Measurements from ENCODE around the gene CALCOCO1. TPM values are rescaled to one million over a fixed set of nuclear protein-coding genes. Genes with fewer than 3 reads are reported as not detected.

Gene CALCOCO1
- polyA plus RNA-seq, 2 donors = 49.7 to 72.7 TPM

GRCh38 chr12:53706080-53706479 is 21.2 kb downstream of the CALCOCO1 start:
- H3K4me1 ChIP-seq (ENCODE audit: control insufficient read depth in 2 of 2, insufficient read depth in 2 of 2, low read length in 1 of 2) = no peaks in the 10 kb centered on the region
- 57 to 69% methylated on average over 1 of the region's 1 CpG for WGBS, 2 donors
- no peaks in the 10 kb centered on the region for H3K9me3 ChIP-seq (ENCODE audit: control insufficient read depth in 2 of 2, insufficient read depth in 1 of 2, low read depth in 1 of 2, low read length in 1 of 2)
- H3K36me3 ChIP-seq (ENCODE audit: control insufficient read depth in 2 of 2, insufficient read depth in 2 of 2, low read length in 1 of 2) = no peaks in the 10 kb centered on the region
- H3K4me3 ChIP-seq (ENCODE audit: low read depth in 1 of 2, low read length in 2 of 2) = no peak overlapping the region
- H3K27ac ChIP-seq (ENCODE audit: low read depth in 2 of 2, low read length in 1 of 2) = no peak overlapping the region
- no peaks in the 10 kb centered on the region for H3K27me3 ChIP-seq (ENCODE audit: control insufficient read depth in 1 of 2, insufficient read depth in 2 of 2, low read length in 2 of 2)

DNA sequence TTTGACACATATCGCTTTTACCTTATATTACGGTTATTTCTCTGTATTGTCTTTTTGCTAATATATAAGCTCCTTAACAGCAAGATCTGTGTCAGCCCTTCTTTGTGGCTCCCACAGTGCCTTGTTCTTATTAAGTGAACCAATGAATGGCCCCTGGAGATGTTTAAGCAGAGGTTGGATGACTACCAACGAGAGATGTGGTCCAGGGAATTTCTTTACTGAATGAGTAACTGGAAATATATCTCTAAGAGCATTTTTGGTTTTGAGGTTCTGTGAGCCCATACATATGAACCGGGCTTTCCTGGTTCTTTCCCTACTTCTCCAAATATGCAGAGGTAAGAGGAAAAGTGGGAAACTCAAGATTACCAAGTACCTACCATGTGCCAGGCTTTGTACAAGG is 23.5 kb downstream of the CALCOCO1 start:
- no peak overlapping the region for H3K4me3 ChIP-seq (ENCODE audit: low read depth in 1 of 2, low read length in 2 of 2)
- no peaks in the 10 kb centered on the region for H3K36me3 ChIP-seq (ENCODE audit: control insufficient read depth in 2 of 2, insufficient read depth in 2 of 2, low read length in 1 of 2)
- H3K27me3 ChIP-seq (ENCODE audit: control insufficient read depth in 1 of 2, insufficient read depth in 2 of 2, low read length in 2 of 2) = no peaks in the 10 kb centered on the region
- H3K4me1 ChIP-seq (ENCODE audit: control insufficient read depth in 2 of 2, insufficient read depth in 2 of 2, low read length in 1 of 2) = no peaks in the 10 kb centered on the region
- WGBS, 2 donors = 45 to 61% methylated on average over 4 of the region's 4 CpGs
- no peaks in the 10 kb centered on the region for H3K9me3 ChIP-seq (ENCODE audit: control insufficient read depth in 2 of 2, insufficient read depth in 1 of 2, low read depth in 1 of 2, low read length in 1 of 2)
- H3K27ac ChIP-seq (ENCODE audit: low read depth in 2 of 2, low read length in 1 of 2) = no peak overlapping the region

- Histone ChIP-seq H3K9me3 (ENCODE audit: control insufficient read depth in 2 of 2, insufficient read depth in 1 of 2, low read depth in 1 of 2, low read length in 1 of 2) (no peaks in the 10 kb centered on the region), H3K4me1 (ENCODE audit: control insufficient read depth in 2 of 2, insufficient read depth in 2 of 2, low read length in 1 of 2) (peaks cover 0 to under 1% of the 10 kb centered on the region in 2 donors), H3K27ac (ENCODE audit: low read depth in 2 of 2, low read length in 1 of 2) (no peak overlapping the region), H3K36me3 (ENCODE audit: control insufficient read depth in 2 of 2, insufficient read depth in 2 of 2, low read length in 1 of 2) (no peaks in the 10 kb centered on the region), H3K27me3 (ENCODE audit: control insufficient read depth in 1 of 2, insufficient read depth in 2 of 2, low read length in 2 of 2) (no peaks in the 10 kb centered on the region), H3K4me3 (ENCODE audit: low read depth in 1 of 2, low read length in 2 of 2) (no peak overlapping the region)
- WGBS, 2 donors = 2 to 3% methylated on average over 8 of the region's 8 CpGs
Observed at GRCh38 chr12:53701518-53702264, 25.6 kb downstream of the CALCOCO1 start.

DNA sequence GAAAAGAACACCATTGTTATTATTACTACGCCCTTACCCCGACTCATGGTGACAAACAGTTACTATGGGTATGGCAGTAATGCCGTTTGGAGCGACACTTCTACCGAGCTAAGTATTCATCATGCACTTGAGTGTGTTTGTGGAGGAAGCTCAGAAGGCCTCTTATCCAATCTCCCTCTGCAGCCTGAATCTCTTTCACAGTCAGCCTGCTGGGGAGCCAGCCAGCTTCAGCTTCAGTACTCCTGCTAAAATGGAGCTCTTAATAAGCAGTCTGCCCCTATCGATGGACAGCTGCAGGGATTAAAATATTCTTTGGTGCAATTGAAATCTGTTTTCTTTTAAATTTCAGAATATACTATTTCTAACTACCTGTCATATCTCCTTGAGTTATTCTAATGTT is 26.7 kb downstream of the CALCOCO1 start:
- H3K27me3 ChIP-seq (ENCODE audit: control insufficient read depth in 1 of 2, insufficient read depth in 2 of 2, low read length in 2 of 2) = peaks cover 0 to 3% of the 10 kb centered on the region in 2 donors
- no peak overlapping the region for H3K27ac ChIP-seq (ENCODE audit: low read depth in 2 of 2, low read length in 1 of 2)
- H3K4me1 ChIP-seq (ENCODE audit: control insufficient read depth in 2 of 2, insufficient read depth in 2 of 2, low read length in 1 of 2) = peaks cover 2 to 4% of the 10 kb centered on the region in 2 donors
- H3K4me3 ChIP-seq (ENCODE audit: low read depth in 1 of 2, low read length in 2 of 2) = no peak overlapping the region
- 56 to 60% methylated on average over 6 of the region's 6 CpGs for WGBS, 2 donors
- no peaks in the 10 kb centered on the region for H3K9me3 ChIP-seq (ENCODE audit: control insufficient read depth in 2 of 2, insufficient read depth in 1 of 2, low read depth in 1 of 2, low read length in 1 of 2)
- H3K36me3 ChIP-seq (ENCODE audit: control insufficient read depth in 2 of 2, insufficient read depth in 2 of 2, low read length in 1 of 2) = no peaks in the 10 kb centered on the region

DNA sequence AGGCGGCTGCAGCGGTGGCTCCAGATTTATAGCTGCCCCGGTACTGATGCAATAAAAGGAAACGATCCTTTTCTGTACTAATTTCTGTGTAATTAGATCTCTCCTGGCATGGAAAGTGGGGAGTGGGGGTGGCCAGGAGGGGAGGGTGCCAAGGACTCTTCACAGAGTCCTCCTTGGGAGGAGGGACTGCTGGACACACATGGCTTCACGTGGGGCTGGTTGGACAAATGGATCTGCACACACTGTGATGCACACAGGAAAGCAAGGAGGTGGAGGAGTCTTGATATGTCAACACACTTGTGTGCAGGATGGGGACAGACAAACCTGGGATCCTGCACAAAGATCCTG is 27.6 kb downstream of the CALCOCO1 start:
- WGBS, 2 donors = 54 to 62% methylated on average over 5 of the region's 5 CpGs
- H3K27ac ChIP-seq (ENCODE audit: low read depth in 2 of 2, low read length in 1 of 2) = no peak overlapping the region
- no peaks in the 10 kb centered on the region for H3K9me3 ChIP-seq (ENCODE audit: control insufficient read depth in 2 of 2, insufficient read depth in 1 of 2, low read depth in 1 of 2, low read length in 1 of 2)
- peaks cover 0 to 3% of the 10 kb centered on the region in 2 donors for H3K27me3 ChIP-seq (ENCODE audit: control insufficient read depth in 1 of 2, insufficient read depth in 2 of 2, low read length in 2 of 2)
- no peaks in the 10 kb centered on the region for H3K36me3 ChIP-seq (ENCODE audit: control insufficient read depth in 2 of 2, insufficient read depth in 2 of 2, low read length in 1 of 2)
- H3K4me1 ChIP-seq (ENCODE audit: control insufficient read depth in 2 of 2, insufficient read depth in 2 of 2, low read length in 1 of 2) = peaks cover 4 to 5% of the 10 kb centered on the region in 2 donors
- H3K4me3 ChIP-seq (ENCODE audit: low read depth in 1 of 2, low read length in 2 of 2) = no peak overlapping the region

DNA sequence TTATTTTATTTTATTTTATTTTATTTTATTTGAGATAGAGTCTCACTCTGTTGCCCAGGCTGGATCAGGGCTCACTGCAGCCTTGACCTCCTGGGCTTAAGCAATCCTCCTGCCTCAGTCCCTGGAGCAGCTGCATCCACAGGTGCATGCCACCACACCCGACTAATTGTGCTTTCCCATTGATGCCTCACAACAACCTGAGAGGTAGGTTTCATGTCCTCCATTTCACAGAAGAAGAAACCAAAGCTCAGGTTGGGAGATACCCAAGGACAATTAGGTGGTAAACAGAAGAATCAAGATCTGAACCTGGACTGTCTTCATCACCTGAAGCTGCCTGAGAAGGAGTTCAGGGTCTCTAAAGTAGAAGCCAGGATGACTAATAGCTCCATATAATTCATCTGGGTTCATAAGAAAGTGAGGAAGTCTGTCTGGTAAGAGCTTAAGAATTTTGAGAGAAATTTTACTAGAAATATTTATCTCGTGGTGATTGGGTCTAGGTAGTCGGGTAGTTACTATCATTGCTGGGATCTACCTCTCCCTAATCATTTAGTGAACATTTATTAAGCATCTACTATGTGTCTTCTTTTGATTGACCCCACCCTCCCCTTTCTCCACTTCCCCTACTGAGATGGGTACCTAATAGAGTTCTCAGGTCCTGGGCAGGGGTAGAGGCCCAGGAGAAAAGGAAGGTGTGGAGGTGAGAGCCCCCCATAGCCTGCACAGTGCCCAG is 28.1 kb downstream of the CALCOCO1 start:
- H3K27ac ChIP-seq (ENCODE audit: low read depth in 2 of 2, low read length in 1 of 2) = no peak overlapping the region
- no peaks in the 10 kb centered on the region for H3K36me3 ChIP-seq (ENCODE audit: control insufficient read depth in 2 of 2, insufficient read depth in 2 of 2, low read length in 1 of 2)
- H3K4me3 ChIP-seq (ENCODE audit: low read depth in 1 of 2, low read length in 2 of 2) = no peak overlapping the region
- peaks cover 4 to 5% of the 10 kb centered on the region in 2 donors for H3K4me1 ChIP-seq (ENCODE audit: control insufficient read depth in 2 of 2, insufficient read depth in 2 of 2, low read length in 1 of 2)
- no peaks in the 10 kb centered on the region for H3K9me3 ChIP-seq (ENCODE audit: control insufficient read depth in 2 of 2, insufficient read depth in 1 of 2, low read depth in 1 of 2, low read length in 1 of 2)
- 52 to 58% methylated on average over 3 of the region's 3 CpGs for WGBS, 2 donors
- H3K27me3 ChIP-seq (ENCODE audit: control insufficient read depth in 1 of 2, insufficient read depth in 2 of 2, low read length in 2 of 2) = peaks cover 0 to 3% of the 10 kb centered on the region in 2 donors

DNA sequence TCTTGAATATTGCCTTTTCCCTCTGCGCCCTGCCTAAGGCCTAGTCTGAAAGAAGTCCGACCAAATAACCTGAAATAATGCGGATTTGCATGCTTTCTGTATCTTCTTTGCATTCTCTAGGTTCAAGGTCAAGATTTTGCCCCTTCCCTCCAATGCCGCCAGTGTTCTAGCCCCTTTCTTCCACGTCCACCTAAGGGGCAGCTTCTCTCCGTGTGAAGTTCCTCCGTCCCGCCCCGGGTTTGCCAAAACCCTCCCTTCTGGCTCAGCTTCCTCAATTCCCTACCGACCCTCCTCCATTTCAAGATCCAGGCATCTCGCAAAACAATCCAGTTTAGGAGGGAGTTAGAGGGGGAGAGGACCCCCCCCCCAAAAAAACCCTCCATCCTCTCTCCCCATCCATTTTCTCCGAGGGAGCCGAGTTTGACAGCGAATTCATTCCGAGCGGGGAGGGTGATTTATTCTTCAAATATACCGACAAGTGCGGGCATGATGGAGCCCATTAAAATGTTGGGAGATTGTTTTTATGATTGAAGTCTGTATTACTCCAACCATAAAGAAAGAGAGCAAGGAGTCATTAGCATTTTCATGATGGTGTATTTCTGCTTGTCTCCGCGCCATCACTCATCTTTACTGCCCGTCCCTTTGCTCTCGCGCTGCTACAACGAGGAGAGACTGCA is 30.5 kb downstream of the CALCOCO1 start:
- Histone ChIP-seq H3K9me3 (ENCODE audit: control insufficient read depth in 2 of 2, insufficient read depth in 1 of 2, low read depth in 1 of 2, low read length in 1 of 2) (no peaks in the 10 kb centered on the region), H3K27me3 (ENCODE audit: control insufficient read depth in 1 of 2, insufficient read depth in 2 of 2, low read length in 2 of 2) (peaks cover 0 to 3% of the 10 kb centered on the region in 2 donors), H3K4me3 (ENCODE audit: low read depth in 1 of 2, low read length in 2 of 2) (peak overlapping the region; percentile 22 to 38), H3K4me1 (ENCODE audit: control insufficient read depth in 2 of 2, insufficient read depth in 2 of 2, low read length in 1 of 2) (peaks cover 4 to 5% of the 10 kb centered on the region in 2 donors), H3K27ac (ENCODE audit: low read depth in 2 of 2, low read length in 1 of 2) (no peak overlapping the region), H3K36me3 (ENCODE audit: control insufficient read depth in 2 of 2, insufficient read depth in 2 of 2, low read length in 1 of 2) (no peaks in the 10 kb centered on the region)
- 17 to 24% methylated on average over 24 of the region's 24 CpGs for WGBS, 2 donors

DNA sequence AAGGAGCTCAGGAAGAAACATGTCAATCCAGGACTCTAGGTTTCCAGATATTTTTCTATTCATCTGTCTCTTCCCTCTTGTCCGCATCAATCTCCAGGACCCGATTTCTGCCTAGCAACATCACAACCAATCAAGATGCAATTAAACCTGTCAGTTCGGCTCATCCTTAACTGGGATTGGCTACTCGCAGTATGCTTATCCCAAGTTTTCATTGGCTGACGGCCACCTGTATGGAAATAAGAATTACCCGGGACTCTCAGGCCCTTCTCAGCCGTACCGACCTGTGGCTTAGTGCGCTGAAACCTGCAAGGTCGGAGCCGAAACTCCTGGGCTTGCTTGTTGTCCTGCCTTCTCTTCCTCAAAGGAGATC is 31.0 kb downstream of the CALCOCO1 start:
- peaks cover 4 to 5% of the 10 kb centered on the region in 2 donors for H3K4me1 ChIP-seq (ENCODE audit: control insufficient read depth in 2 of 2, insufficient read depth in 2 of 2, low read length in 1 of 2)
- 5 to 6% methylated on average over 11 of the region's 11 CpGs for WGBS, 2 donors
- H3K27me3 ChIP-seq (ENCODE audit: control insufficient read depth in 1 of 2, insufficient read depth in 2 of 2, low read length in 2 of 2) = peaks cover 0 to 3% of the 10 kb centered on the region in 2 donors
- H3K27ac ChIP-seq (ENCODE audit: low read depth in 2 of 2, low read length in 1 of 2) = no peak overlapping the region
- peak overlapping the region; percentile 22 to 38 for H3K4me3 ChIP-seq (ENCODE audit: low read depth in 1 of 2, low read length in 2 of 2)
- no peaks in the 10 kb centered on the region for H3K36me3 ChIP-seq (ENCODE audit: control insufficient read depth in 2 of 2, insufficient read depth in 2 of 2, low read length in 1 of 2)
- no peaks in the 10 kb centered on the region for H3K9me3 ChIP-seq (ENCODE audit: control insufficient read depth in 2 of 2, insufficient read depth in 1 of 2, low read depth in 1 of 2, low read length in 1 of 2)

DNA sequence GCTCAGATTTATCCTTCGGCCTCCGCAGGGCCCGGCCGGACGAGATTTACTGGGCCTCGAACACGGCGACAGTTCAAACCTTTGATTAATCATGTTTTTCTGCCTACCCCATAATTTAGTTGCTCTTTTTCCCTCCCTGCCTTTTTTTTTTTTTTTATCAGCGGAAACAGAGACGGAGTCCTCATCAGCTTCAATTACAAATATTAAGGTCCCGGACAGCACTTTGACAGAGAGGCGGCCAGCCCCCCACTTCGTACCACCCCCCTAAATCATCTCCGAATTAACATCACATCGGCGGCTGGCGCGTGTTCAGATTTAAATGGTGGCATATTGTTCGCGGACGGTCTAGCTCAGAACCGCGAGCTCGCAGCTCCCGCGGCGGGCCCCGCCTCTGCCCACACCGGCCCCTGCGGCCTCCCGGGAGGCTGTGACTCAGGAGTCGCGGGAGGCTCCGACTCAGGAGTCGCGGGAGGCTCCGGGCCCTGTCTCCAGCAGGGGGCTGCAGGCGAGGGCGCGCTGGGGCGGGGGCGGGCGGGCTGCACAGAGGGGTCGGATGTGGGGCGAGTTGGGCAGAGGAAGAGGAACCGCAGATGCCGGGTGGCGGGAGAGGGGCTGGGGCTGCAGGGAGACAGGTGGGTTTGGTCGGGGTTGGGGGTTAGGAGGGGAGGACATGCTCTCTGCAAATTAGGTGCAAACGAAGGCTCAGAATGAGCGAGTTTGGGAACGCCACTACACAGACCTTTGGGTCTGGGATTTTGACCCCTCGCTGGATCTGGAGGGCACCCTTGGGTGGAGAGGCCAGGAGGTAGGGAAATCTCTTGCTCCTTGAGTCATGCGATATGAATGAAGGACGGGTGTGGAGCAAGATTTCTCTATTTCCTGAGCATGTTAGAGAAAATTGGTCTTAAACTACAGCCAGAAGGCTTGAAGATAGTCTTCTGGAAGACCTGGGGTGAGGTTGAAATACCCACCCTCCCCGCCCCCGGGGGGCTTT is 31.8 kb downstream of the CALCOCO1 start:
- Histone ChIP-seq H3K4me1 (ENCODE audit: control insufficient read depth in 2 of 2, insufficient read depth in 2 of 2, low read length in 1 of 2) (peaks cover 4 to 5% of the 10 kb centered on the region in 2 donors), H3K4me3 (ENCODE audit: low read depth in 1 of 2, low read length in 2 of 2) (peak overlapping the region in 1 of 2 donors; percentile 40), H3K36me3 (ENCODE audit: control insufficient read depth in 2 of 2, insufficient read depth in 2 of 2, low read length in 1 of 2) (no peaks in the 10 kb centered on the region), H3K27me3 (ENCODE audit: control insufficient read depth in 1 of 2, insufficient read depth in 2 of 2, low read length in 2 of 2) (peaks cover 0 to 3% of the 10 kb centered on the region in 2 donors), H3K27ac (ENCODE audit: low read depth in 2 of 2, low read length in 1 of 2) (no peak overlapping the region), H3K9me3 (ENCODE audit: control insufficient read depth in 2 of 2, insufficient read depth in 1 of 2, low read depth in 1 of 2, low read length in 1 of 2) (no peaks in the 10 kb centered on the region)
- WGBS, 2 donors = 7 to 10% methylated on average over 57 of the region's 57 CpGs

Data from esophagus (tissue), 2 donors.